Measurements from ENCODE around the gene EXOSC9. TPM values are rescaled to one million over a fixed set of nuclear protein-coding genes. Genes with fewer than 3 reads are reported as not detected.

Gene EXOSC9
- total RNA-seq, 4 donors from 2014 or later, result 13.4 to 28.8 (median 19.9) TPM

- H3K4me3 ChIP-seq, result peak overlapping the region in 2 of 4 donors; percentile 82 to 95
- H3K4me1 ChIP-seq, result peaks cover 17 to 20% of the 10 kb centered on the region in 2 donors
- H3K36me3 ChIP-seq, result peaks cover 0 to 23% of the 10 kb centered on the region in 2 donors
- in situ Hi-C loops (cut with MboI; ENCODE audit: low sequenced_read_pairs in 4 of 4), result loop anchor here in 1 of 4 donors (25.0 kb wide), 1 partner anchor 362 kb away; the partner anchor contains the start of gene BLTP1
- peak overlapping the region in 3 of 4 donors; percentile 84 to 95 (median 89) for H3K27ac ChIP-seq
- intact Hi-C loops (cut with DNase I; ENCODE audit: low total_unique reads), result loop anchor here (2.0 kb wide), 2 partner anchors 71 to 103 kb away; partner anchors contain the start of genes ANXA5 and BBS7
- no peaks in the 10 kb centered on the region for H3K9me3 ChIP-seq
- DNase-seq, result no peak
- no peaks in the 10 kb centered on the region for H3K27me3 ChIP-seq
- TF ChIP-seq CTCF (IDR thresholded peaks at IDR 0.05 in 4 of 5, conservative IDR thresholded peaks at IDR 0.05 in 1 of 5) (no peak), POLR2A (IDR thresholded peaks at IDR 0.05) (no peak)
- ATAC-seq, result no peak
Observed at GRCh38 chr4:121799867-121800501, 1.1 kb upstream of the EXOSC9 start.

GRCh38 chr4:121800638-121800960, 524 bp upstream of the EXOSC9 start:
- peak; percentile 45 to 46 for ATAC-seq
- Histone ChIP-seq H3K36me3 (peaks cover 0 to 27% of the 10 kb centered on the region in 2 donors), H3K27me3 (no peaks in the 10 kb centered on the region), H3K27ac (peak overlapping the region; percentile 84 to 95 (median 88)), H3K4me3 (peak overlapping the region; percentile 82 to 95 (median 89)), H3K9me3 (no peaks in the 10 kb centered on the region), H3K4me1 (peaks cover 17 to 20% of the 10 kb centered on the region in 2 donors)
- DNase-seq, result no peak
- intact Hi-C loops (cut with DNase I; ENCODE audit: low total_unique reads), result loop anchor here (2.0 kb wide), 2 partner anchors 70 to 104 kb away; partner anchors contain the start of genes ANXA5 and BBS7
- in situ Hi-C loops (cut with MboI; ENCODE audit: low sequenced_read_pairs in 4 of 4), result loop anchor here in 1 of 4 donors (25.0 kb wide), 1 partner anchor 362 kb away; the partner anchor contains the start of gene BLTP1
- TF ChIP-seq CTCF (IDR thresholded peaks at IDR 0.05 in 4 of 5, conservative IDR thresholded peaks at IDR 0.05 in 1 of 5), result no peak
- TF ChIP-seq POLR2A (IDR thresholded peaks at IDR 0.05), result no peak

- peaks cover 0 to 36% of the 10 kb centered on the region in 2 donors for H3K36me3 ChIP-seq
- peaks cover 17 to 20% of the 10 kb centered on the region in 2 donors for H3K4me1 ChIP-seq
- peak overlapping the region; percentile 84 to 95 (median 88) for H3K27ac ChIP-seq
- intact Hi-C loops (cut with DNase I; ENCODE audit: low total_unique reads), result loop anchor here (1.0 to 2.0 kb wide), 3 partner anchors 23 to 105 kb away; partner anchors contain the start of genes ANXA5 and BBS7
- DNase-seq, result no peak
- peak overlapping the region; percentile 82 to 95 (median 89) for H3K4me3 ChIP-seq
- in situ Hi-C loops (cut with MboI; ENCODE audit: low sequenced_read_pairs in 4 of 4), result loop anchor here in 1 of 4 donors (25.0 kb wide), 1 partner anchor 361 kb away; the partner anchor contains the start of gene BLTP1
- no peaks in the 10 kb centered on the region for H3K9me3 ChIP-seq
- no peak for TF ChIP-seq CTCF (IDR thresholded peaks at IDR 0.05 in 4 of 5, conservative IDR thresholded peaks at IDR 0.05 in 1 of 5)
- TF ChIP-seq POLR2A (IDR thresholded peaks at IDR 0.05), result no peak
- H3K27me3 ChIP-seq, result no peaks in the 10 kb centered on the region
- ATAC-seq, result no peak
Observed at GRCh38 chr4:121801715-121802075, 572 bp downstream of the EXOSC9 start.

- no peak overlapping the region for H3K4me3 ChIP-seq
- peaks cover 0 to 83% of the 10 kb centered on the region in 2 donors for H3K36me3 ChIP-seq
- H3K9me3 ChIP-seq, result no peaks in the 10 kb centered on the region
- no peak for DNase-seq
- intact Hi-C loops (cut with DNase I; ENCODE audit: low total_unique reads), result no loop called here
- TF ChIP-seq CTCF (IDR thresholded peaks at IDR 0.05 in 4 of 5, conservative IDR thresholded peaks at IDR 0.05 in 1 of 5) (no peak), POLR2A (IDR thresholded peaks at IDR 0.05) (no peak)
- in situ Hi-C loops (cut with MboI; ENCODE audit: low sequenced_read_pairs in 4 of 4), result loop anchor here in 1 of 4 donors (25.0 kb wide), 1 partner anchor 356 kb away; the partner anchor contains the start of gene BLTP1
- H3K27ac ChIP-seq, result no peak overlapping the region
- H3K27me3 ChIP-seq, result no peaks in the 10 kb centered on the region
- peaks cover 10 to 16% of the 10 kb centered on the region in 2 donors for H3K4me1 ChIP-seq
- no peak for ATAC-seq
Observed at GRCh38 chr4:121806411-121806810, 5.3 kb downstream of the EXOSC9 start.
